Activated CD8-positive, alpha-beta memory T cell treated with anti-CD3 and anti-CD28 coated beads for 48 hours (primary cell): ENCODE data around the gene FHIT.
A peak's percentile ranks its signal among the peaks of the same experiment; 100 is the strongest.

Source experiments
- DNase-seq, 3 experiments: peaks; one replicate each; pipeline ENCODE4 v3.0.0-alpha.2; 2020; ENCODE audit warnings: low read depth in 2 of 3, low spot score in 2 of 3

FHIT gene

DNA sequence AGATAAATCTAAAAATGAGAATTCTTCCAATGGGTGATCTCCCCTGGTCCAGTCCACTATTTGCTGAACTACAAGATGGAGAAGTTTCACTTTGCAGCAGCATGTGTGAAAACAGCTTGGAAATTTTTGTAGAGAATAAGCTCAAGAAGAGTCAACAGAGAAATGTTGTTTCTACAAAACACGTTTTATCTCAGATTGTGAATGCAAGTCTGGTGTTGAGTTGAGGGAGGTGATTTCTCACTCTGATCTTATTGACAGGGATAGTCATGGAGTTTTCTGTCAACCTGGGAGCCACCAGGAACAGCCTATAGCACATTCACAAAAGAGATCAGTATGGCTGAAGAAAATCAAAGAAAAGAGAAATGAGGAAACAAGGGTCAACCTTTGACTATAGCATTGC is 1220.3 kb downstream of the FHIT start:
- DNase-seq: no peak

DNA sequence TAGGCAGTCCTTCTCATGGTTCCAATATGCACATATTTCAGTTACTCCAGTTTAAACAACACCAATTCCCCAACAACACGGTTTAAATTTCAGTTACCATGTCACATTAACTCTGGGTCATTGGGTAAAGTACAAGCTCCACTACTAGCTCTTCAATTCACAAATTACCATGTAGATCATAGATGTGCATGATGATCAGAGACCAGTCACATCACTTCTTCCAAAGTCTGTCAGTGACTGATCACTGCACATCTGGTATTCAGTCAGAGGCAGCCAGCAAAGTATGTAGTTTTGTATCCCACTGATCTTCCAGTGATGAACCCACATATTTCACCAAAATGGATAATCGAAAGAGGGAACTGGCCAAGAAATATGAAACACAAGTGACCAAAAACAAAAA is 1223.0 kb downstream of the FHIT start:
- no peak for DNase-seq

DNA sequence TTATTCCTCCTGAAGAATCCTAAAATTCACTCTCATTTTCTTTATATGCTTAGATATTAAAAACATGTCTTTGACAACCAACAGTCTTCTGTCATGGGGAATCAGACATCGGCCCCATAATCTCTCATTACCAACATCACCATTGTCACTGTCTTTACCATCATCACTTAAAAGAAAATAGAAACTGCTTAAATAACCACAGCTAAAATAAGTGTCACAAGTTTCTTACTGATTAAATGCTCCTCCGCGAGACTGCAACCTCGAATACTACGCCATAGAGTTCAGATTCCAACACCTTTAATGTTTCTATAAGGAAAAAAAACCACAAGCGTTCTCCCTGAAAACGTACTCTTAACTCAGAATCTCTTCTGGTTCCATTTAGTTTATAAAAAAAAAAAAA is 1223.9 kb downstream of the FHIT start:
- DNase-seq: no peak

DNA sequence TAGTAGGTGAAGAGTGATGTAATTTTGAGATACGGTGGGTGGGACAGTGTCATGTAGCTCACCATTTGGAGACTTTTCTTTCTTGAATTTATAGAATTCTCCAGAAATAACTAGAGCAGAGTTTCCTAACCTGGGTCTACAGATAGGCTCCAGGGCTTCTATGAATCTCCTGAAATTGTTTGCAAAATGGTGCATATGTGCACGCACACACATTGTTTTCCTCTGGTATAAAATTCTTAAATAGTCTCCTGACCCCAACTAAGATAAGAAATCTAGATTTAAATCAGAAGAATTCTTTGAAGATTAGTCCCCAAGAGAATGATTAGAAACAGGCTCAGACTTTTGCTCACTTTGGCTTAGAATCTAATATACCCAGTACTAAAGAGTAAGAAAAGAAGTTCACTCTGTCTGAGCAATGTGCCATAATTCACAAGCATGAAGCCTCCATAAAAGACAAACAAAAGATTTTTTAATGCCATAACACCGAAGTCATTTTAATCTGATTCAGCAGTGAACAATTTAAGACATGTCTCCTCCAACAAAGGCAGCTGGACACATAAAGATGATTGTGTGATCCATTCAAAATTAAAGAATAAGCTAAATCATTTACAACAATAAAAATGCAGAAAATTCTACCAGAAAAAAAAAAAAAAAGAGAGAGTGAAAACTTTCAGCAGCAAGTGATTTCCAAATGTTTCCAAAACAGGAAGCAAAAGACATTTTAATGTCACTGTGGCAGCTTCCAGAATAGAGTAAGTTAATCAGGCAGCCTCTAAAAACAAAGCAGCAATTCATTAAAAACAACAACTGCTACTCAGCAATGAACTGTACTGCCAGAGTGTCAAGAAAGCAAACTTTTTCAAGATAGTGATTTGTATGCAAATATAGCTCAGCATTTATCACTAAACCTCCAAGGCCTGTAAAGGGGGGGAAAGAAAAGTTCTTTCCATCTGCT is 1225.9 kb downstream of the FHIT start:
- no peak for DNase-seq

DNA sequence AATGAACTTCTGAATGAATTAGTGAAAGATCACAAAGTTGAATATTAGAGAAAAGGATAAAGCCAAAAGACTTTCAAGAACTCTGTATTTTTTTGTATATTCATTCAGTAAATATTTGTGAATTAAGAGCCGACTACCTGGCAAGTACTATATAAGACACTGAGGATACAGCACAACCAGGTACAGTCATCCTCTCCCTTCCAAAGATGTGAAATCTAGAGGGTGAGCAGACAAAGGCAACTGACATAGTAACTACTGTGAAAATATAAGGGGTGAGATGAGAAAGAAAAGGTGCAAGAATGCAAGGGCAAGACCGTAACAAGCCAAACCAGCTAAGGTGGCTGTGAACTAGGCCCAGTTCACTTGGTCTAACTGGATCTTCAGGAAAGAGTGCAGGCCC is 1226.9 kb downstream of the FHIT start:
- DNase-seq: no peak

DNA sequence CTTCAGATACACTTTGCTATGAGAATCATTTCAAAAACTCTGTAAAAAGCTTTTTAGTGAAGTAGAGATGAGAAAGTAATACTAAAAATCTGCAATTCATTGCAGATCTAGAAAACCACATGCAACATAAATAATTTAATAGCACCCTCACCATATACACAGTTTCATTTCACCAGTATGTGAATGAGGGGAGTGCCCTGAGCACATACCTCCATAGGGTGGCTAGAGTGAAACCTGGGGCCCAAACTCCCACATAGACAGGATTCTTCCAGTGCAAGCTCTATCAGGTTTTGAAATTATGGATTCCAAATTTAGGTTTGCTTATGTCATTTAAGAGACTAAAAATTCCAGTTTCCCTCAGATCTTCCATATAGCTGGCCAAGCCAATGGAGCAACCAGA is 1228.1 kb downstream of the FHIT start:
- no peak for DNase-seq

DNA sequence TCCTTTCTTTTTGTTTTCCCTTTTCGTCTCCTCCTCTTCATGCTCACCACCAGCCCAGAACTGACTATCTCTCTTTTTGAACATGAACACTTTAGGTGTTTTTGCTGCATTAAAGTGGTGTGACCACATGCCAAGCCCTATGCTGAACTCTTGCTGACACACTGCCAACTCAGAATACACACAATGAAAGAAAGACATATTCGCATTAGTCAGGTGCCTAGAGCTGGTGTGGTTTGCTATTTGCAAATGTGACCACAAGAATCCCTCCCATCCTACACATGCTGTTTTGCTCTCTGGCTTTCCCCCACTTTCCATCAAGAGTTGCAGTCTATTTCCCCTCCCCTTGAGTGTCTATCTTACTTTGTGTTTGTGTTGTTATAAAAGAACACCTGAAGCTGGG is 1233.6 kb downstream of the FHIT start:
- peak in 2 of 3 experiments; percentile 9 to 11 for DNase-seq

DNA sequence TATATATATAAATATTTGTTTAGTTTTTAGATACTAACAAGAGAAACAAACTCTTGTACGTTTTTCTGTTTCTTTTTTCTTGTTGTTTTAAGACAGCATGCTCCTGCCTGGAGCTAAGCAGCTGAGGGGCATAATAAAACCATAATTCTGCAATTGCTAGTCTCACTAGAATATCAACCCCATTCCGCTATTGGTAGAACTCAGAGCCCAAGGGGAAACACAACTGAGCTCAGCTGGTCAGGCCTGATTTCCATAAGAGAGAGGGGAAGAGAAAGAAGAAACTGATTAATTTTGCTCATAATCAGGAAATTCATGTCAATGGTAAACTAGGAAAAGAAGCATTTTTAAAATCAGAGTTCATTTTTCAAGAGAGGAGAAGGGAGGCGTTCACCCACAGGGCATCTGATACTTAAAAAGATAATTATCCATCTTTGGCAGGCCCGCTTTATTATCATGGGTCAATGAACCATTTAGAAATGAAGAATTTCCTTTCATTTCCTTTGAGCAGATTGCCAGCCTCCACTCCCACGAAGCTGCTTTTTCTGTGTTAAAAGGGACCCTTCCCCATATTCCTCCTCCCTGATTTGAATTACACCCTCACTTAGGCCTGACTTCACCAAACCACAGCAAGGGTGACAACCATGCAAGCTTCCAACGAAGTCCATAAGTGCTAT is 1236.1 kb downstream of the FHIT start:
- no peak for DNase-seq

DNA sequence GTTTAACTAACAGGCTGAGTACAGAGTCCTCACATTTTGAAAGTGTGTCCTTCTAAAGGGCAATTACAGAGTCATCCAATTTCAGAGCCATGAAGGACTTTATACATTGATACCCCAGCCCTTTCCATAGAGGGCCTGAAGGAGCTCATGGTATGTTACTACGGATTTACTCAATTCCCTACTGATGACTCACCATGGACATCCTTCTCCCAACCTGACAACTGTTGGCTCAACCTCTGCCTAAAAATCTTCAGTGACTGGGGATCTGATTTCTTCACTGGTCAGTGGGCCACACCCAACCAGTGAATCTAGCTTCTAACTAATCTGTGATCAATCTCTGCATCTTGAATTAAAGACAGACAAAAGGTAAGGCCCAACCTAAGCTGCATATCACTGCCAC is 1238.0 kb downstream of the FHIT start:
- DNase-seq: no peak

DNA sequence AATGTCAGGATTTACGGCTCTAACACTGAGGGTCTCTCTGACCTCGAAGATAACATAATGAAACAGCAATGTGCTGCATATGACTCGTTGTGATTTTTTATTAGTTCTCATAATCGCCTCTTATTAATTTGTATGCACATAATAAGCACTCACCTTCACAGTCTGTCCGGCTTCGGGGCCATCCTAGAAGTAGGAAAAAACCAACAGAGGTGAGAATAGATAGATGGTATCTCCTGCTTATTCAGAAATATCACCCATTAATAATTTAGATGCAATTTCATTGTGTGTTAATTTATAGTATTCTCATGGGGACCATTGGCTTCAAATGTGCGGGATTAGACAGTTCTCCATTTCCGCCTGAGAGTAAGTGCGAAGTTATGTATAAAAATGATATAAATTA is 1240.0 kb downstream of the FHIT start:
- no peak for DNase-seq

DNA sequence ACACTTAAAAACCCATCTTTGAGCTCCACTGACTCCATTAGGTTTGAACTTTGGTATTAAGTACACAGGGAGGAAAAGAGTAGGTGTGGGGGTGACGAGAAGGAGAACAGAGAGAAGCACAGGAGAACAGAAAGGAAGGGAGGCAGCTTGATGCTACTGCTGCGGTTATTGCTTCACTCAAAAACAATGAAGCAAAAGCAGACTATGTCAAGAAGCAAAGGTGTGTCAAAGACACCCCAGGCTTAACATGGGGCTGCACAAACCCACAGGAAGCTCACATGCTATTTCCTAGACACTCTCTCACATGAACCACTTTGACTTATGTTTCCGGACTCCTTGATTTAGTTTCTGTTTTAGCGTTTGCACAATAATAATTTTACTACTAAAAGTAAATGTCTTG is 1240.5 kb downstream of the FHIT start:
- DNase-seq: no peak

DNA sequence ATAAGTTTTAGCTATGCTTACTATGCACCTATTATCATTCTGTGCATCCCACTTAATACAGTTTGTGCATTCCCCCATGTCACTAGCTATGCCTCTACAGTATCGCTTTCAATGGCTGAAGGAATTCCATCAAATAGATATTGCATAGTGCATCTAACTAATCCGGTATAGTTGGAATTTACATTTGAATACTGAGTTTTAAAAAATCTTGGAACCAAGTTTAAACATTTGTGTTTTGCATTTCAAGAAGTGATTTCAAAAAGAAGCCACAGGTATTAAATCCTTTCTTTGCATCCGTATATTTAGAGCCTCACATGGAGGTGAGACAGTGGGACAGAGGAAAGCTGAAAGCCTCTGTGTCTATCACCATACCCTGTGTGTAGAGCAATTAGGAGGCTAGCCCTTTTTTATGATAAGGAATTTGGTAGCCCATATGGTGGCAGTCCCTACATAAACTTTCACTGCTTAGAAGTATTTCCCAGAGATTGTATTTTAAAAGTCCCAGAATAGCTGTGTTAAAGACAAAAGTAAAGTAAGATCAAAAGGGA is 1241.2 kb downstream of the FHIT start:
- DNase-seq: no peak

DNA sequence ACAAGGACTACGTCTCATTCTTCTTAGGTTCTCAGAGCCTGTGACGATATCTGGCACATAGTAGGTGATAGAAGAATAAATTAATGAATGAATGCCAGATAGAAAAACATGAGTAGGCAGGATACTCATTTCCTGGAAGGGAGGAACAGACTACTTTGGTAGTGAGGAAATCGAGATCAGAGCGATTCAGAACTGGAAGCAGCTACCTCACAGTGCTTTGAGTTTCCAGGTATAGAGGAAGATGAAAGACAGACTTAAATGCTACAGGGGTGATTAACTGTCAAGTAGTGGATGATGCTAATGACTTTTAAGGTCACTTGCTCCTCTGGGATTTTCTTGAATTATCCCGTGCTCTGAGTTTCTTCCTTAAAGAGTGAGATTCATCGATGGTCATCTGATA is 1249.9 kb downstream of the FHIT start:
- DNase-seq: no peak

DNA sequence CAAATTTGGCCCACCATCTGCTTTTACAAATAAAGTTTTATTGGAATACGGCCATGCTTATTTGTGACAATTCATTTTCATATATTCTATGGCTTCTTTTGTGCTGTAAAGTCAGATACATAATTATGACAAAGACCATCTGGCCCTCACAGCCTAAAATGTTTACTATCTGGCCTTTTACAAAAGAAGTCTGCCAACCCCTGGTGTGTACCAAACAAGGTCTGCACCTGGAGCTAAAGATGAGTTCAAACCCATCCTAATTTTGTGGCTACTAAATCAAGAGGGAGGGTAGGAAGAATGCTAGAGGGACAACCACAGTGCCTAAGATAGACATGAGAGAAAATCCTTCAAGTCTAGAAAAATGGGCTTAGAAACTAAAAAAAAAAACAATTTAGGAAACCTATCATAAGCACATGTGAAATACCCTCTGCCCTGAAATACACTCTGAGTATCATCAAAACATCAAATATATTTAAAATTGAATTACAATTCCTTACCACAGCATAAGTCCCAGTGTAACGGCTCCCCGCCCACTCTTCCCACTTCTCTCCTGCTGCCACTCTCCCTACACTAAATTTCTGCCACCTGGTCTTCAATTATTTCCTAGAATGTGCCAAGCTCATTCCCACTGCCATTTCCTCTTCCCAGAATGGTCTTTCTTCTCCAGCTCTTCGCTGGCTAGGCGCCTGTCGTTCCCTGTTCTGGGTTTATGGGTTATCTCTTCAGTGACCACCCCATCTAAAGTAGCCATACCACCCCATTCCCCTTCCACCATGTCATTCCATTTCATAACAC is 1250.7 kb downstream of the FHIT start:
- DNase-seq: no peak

DNA sequence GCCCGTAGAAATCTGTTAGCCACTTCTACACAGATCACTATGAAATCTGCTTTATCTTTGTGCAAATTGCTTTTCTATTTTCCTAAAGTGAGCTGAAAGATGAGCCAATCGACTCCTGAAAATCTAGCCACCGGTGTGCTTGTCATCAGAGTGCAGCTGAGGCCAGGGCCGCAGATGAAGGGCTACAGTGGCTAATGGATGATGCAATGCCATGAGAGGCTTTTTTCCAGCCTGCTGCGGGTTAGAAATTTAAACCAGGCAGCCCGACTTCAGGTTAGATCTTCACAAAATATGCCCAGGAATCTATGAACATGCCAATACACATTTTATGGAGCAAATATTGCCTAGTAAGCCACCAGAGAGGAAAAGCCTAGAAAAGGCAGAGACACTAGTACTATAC is 1253.2 kb downstream of the FHIT start:
- DNase-seq: no peak

DNA sequence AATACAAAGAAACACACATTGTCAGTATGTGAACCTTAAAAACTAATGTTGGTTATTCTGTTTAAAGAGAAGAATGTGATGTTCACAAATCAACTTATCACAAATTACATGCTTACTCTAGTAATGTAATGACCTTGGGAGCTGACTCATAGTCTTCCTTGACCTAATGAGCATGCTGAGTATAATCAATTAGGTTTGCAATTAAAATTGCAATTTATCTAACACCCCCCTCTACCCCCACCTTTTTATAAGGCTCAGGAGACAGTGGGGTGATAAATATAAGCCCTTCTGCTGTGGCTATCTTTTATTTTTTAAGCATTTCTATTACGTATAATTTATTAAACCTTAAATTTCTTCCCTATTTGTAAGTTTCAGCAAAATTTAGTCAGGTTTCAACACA is 1253.7 kb downstream of the FHIT start:
- no peak for DNase-seq

DNA sequence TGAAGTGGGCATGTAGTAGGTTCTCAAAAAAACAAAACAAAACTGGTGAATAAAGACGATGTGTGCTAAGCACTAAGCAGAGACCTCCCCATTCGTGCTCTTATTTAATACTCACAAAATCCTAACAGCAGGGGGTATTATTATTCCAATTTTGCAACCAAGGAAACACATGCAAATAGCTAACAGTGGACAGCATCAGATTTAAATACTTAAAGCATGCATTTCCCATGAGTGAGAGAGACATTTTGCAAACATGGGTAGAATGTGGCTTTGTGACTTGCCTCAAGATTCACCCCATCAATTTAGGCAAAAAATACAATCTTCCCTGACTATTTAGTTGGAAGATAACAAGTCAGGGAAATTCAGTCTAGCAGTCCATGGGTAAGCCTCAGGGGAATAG is 1255.2 kb downstream of the FHIT start:
- no peak for DNase-seq

DNA sequence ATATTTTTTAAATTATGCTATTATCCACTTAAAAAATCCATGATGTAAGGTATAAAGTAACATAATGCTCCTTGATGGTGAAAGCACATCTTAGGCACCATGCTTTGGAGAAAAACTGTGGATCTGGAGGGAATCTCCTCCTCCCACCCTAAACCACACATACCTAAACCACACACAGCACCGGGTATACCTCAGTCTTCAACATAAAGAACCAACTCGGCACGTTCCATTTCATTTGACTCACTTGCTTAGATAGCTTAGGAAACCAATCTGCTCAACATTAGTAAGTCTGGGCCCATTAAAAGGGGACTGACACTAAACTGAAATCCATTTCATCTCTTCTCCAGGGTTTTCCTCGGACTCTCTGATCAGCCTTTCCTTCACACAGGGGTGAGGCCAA is 1255.7 kb downstream of the FHIT start:
- no peak for DNase-seq

DNA sequence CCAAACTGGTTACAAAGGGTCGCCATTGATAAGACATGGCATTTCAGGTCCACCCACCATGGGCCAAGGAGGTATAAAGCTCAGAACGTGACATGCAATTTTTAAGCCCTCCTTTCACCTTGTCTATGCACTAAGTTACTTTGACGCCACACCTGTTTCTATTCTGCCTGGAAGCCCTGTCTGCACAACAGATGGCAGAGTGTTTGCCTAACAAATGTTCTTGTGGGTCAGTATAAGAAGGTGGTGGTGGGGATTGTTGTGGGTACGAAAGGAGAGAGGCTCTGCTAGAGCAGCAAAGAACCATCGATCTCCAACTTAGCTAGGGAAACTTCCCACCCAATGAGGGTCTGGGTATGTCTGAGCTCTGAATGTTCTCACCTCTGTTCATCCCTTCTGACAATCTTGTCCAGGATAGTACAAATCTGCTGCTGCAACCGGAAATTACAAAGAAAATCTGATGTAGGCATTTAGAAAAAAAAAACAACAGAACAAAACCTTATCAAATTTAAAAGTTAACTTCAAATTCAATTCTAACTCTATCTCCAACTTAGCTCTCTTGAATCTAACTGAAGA is 1256.4 kb downstream of the FHIT start:
- no peak for DNase-seq

DNA sequence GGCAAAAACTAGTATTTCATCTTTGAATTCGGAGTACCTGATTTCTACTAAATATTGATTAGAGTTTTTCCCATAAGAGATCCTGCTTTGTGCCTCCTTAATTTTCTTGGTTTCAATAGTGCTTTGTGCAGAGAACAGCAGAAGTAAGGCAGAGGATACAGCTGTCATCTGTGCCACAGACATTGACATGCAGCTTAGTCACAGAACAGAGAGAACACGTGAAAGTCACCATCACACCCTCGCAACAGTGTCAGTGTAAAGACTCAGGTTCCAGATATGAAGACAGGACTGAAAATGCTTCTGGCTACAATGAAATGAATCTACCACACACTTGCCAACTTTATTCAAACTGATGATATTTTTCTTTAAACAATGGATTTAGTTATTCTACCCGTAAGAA is 1258.7 kb downstream of the FHIT start:
- DNase-seq: no peak

DNA sequence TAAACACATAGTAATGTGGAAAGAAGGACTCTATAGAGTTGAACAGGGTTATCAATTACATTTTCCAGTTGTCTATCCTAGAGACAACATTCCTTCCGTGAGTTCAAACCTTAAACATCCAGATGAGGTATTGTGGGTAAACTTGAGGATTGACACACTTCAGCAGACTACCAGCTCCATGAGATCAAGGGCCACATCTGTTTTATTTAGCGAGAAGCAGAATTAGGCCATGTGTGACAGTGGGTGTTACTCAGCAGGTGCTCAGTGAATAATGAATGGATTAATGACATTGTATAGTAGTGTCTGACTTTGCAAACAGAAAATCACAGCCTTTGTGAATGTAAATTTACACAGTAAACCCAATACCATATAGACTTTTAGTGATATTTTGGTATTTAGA is 1260.3 kb downstream of the FHIT start:
- DNase-seq: no peak
